Stimulated activated CD8-positive, alpha-beta memory T cell treated with anti-CD3 and anti-CD28 coated beads, Interleukin-15, amount 100 ng/mL, for 4 hours (primary cell): ENCODE data around the gene MICAL3.
"Not testable (repeated sequence)": the region's sequence is repeated elsewhere in the genome, so short reads cannot be mapped to it uniquely, and the experiment has no call there.

Experiments used
- DNase-seq, 2 donors: peaks; one replicate each; pipeline ENCODE4 v3.0.0-alpha.2; 2020; ENCODE audit warnings: low read depth in 2 of 2

MICAL3 gene

DNA sequence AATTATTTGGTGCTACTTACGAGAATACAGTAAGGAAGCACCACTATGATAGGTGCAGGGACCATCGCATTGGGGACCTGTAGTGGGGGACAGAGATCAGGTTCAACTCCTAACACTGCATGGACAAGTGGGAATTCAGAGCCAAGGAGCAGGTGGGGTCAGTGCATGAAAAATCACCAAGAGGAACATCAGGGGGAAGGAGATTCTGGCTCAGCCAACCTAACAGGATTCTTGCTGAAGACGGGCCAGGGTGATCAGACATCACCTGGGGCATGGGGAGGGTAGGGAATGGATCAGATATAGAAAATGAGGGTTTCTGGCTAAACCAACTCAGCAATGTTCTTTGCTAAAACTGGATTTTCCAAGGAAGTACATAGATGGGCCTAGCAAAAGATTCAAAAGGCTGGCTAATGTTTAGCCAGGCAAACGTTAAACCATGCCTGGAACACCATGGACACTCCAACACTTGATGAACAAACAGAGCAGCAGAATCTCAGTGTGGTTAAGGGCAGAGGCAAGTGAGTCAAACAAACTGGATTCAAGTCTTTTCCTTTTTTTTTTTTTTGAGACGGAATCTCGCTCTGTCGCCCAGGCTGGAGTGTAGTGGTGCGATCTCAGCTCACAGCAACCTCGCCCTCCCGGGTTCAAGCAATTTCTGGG lies 70.0 kb downstream of the MICAL3 start:
- DNase-seq, result no peak

DNA sequence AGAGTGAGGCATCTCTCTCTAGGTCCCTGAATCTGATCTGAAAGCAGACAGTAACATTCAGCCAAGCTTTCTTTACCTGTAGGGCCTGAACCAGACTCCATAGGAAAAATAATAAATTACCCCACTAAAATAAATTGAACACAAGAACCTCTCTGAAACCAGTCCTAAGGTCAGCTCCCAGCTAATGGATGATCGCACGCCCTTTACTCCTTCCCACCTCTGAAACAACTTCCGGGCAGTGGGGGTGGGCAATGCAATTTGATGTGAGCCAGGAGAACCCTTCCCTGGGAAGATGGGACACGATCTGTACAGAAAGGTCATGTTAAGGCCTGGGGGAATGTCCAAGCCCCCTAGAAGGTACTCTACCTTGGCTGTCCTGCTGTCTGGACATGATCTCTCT lies 71.2 kb downstream of the MICAL3 start:
- no peak for DNase-seq

DNA sequence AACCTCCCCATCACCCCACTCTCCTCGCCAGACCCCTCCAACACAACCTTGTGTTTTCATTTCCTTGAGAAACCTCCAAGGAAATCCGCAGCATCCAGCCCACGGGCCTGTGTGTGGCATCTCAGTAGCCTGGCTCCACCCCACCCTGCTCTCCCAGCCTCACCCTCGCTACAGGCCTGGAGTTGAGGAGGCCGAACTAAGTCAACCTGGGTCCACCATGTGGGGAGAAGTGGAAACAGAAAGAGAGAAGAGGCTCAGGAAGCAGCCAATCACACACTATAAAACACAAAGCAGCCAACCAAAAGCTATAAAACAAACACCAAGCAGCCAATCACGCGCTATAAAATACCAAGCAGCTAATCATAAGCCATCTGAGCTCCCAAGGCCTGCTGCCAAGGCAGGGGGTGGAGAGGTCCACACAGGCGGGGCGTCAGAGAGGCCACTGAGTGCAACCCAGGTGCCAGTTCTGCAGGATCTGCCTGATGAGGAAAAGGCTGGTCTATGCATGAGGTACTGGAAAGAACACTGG lies 72.0 kb downstream of the MICAL3 start:
- DNase-seq, result no peak

DNA sequence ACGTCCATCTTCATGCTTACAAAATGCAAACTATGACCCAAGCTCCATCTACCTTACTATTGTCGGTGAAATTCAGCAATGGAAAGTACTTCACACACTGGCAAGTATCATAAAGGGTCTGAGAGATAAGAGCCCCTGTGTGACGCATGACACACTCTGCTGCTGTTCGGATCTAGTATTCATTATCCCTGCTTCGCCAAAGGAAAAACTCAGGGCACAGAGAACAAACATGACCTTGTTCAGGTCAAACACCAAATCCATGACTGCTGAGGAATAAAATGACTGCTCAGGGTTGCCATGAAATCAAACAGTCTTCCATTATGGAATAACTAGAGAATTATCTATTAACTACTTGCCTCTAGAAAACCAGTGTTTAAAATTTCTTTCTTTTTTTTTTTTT lies 73.0 kb downstream of the MICAL3 start:
- no peak for DNase-seq

DNA sequence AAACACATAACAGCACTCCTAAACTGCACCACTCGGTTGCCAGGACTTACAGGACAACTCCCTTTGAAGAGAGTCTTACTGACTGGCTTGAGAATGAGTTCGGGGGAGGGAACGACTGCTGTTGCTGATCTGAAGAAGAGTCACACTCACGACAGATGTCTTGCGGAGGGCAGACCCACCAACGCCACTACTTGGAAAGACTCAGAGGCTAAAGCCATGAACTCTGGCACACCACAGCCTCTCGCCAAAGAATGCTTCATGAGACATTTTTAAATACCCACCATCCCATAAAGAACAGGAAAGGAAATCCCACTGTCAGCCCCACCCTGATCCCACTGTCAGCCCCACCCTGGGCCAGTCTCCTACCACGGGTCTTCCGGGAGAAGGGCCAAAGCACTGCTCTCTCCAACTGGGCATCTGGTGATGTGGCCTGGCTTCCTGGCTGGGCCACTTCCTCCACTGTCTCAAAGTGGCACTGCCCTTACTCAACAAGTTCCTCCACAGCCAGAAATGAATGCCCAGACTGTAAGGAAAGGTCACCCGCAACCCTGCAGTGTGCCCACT lies 73.6 kb downstream of the MICAL3 start:
- no peak for DNase-seq

DNA sequence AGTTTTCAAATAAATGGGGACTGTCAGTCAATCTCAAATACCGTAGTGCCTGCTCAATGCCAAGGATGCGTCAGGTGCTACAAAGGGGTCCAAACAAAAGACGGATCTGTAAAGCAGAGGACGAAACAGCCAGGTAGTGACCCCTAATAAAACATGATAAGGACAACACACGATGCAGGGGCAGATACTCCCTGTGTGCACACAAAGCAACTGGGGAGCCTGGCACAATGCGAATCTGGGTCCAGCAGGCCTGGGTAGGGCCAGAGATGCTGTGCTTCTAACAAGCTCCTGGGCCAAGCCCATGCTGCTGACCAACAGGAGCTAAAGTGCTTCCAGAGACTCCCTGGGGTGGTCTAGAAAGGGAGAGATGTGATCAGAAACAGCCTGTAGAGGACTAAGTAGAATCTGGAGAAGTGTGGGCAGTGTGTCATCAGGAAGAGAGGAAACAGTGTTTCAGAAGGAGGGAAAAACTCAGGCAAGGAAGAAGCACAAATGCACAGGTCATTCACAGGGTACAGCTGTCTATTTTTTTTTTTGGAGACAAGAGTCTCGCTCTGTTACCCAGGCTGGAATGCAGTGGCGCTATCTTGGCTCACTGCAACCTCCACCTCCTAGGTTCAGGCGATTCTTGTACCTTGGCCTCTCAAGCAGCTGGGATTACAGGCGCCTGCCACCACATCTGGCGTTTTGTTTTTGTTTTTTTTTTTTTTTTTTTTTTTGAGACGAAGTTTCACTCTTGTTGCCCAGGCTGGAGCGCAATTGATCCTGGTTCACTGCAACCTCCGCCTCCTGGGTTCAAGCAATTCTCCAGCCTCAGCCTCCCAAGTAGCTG lies 74.5 kb downstream of the MICAL3 start:
- no peak for DNase-seq

DNA sequence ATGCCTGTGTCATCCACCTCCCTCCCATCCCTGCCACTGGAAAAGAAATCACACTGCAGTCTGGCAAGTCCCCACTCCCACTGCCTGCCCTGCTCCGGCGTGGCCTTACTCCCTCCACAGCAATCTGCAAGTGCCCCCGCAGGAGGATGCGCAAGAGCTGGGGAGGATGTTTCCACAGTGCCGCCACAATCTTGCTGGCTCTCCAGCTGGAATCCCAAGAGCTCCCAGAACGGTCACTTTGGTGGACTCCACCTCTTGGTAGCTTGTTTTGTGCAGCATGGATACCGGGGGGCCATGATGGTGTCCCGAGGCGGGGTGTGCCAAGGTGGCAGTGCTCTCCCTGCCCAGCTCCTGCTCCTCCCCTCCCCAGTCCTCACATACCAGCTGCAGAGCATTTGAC lies 76.3 kb downstream of the MICAL3 start:
- no peak for DNase-seq

DNA sequence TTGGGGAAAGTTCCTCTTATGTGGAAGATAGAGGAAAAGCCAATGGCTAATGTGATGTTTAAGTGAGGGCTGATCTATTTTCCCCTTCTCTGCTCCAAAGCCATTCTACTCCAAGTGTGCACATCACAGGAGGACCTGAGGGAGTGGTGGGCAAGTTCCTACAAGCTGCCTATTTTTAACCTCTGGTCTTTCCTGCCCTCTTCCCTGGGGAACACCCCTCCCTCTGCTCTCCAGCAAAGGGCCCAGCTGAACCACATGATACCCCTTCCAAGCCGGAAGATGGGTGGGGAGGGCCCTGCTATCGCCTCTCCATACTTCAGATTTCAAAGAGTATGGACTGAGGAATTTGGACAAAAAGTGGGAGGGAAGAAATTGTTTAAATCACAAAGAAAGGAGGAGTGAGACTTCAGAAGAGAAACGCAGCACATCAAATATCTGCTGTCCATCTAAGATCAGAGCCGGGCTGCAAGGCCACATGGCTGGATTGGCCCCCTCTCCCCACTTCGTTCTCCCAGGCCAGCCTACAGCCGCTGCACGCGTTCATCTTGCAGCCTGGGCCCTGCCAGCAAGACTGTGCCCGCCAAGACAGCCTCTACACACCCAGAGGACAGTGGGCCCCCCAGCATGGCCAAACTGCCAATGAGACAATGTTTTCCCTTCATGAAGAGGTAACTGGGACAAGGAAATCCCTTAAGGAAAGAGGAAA lies 77.5 kb downstream of the MICAL3 start:
- DNase-seq, result no peak

DNA sequence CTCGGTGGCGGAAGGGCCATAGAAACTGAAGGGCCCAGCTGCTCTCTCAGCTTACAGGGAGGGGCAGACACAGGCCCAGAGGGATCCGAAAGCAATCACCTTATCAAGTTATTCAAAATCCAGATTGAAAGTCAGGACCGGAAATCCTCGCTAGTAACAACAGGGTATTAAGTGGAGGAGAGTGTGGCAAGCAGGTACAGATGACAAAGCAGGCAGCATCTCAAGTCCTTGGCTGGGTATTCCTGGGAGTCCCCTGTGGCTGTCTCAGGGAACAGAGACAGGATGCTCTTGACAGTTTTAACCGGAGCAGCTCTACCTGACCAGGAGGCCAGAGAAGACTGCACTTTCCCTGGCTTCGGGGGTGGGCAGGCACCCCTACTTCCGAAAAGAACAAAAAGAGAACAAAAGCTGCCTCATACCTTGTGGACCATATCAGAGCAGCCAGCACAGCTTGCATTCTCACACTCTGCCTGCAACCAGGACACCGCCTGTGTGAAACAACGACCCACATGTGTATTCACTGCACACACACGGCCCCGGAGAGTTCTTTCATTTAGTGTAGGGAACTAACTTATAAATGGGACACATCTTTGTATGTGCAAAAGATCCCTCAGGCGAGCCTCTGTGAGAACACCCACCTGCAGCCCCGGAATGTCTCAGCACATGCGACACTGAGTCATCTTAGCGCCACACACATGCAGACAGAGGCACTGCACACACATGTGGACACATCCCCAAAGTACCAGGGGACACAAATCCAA lies 78.3 kb downstream of the MICAL3 start:
- DNase-seq, result no peak

DNA sequence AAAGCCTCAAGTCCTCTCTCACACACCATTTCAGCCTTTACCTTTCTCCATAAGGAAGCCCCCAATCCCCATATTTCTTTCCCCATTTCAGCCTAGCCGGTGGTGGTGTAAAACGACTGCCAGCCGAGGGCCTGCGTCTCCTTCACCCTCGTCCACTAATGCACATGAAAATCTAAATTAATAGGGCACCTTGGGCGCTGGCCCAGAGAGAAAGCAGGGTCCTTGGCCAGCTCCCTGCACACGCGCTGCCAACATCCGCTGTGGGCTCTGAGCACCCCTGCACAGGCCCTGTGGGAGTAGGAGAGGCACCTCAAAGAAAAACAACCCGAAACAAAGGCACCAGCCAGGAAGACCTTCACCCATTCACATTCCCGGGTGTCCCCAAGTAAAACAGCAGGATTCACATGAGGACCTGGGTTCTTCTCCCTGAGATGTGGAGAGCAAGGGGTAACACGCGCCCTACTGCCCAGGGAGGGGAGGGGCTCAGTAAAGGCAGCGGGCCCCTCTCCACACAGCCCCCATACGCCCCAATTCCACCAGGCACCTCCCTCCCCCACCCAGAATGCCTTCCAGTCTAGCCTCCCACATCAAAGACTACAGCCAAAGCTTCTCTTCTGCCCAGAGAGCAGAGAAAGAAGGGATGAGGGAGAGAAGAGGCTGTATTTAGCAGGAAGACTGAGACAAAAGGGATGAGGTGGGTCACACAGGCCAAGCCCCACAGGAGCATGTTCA lies 79.0 kb downstream of the MICAL3 start:
- no peak for DNase-seq

DNA sequence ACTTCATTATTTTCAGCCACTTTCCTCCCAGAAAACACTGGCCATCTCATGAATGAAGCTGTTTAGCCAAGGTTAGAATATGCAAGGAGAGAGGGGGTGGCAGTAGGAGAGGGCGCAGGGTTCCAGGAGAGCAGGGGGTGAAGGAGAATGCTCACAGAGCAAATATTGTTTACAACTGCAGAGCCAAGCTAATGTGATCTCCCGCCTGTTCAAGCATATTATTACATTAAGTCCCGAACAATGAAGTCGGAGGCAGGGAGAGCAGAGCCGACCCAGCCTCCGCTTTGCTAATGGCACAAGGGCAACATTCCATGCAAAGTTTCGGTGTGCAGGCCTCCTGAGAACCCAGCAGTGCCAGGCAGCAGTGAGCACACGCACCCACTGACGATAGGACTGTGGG lies 80.1 kb downstream of the MICAL3 start:
- DNase-seq, result no peak

DNA sequence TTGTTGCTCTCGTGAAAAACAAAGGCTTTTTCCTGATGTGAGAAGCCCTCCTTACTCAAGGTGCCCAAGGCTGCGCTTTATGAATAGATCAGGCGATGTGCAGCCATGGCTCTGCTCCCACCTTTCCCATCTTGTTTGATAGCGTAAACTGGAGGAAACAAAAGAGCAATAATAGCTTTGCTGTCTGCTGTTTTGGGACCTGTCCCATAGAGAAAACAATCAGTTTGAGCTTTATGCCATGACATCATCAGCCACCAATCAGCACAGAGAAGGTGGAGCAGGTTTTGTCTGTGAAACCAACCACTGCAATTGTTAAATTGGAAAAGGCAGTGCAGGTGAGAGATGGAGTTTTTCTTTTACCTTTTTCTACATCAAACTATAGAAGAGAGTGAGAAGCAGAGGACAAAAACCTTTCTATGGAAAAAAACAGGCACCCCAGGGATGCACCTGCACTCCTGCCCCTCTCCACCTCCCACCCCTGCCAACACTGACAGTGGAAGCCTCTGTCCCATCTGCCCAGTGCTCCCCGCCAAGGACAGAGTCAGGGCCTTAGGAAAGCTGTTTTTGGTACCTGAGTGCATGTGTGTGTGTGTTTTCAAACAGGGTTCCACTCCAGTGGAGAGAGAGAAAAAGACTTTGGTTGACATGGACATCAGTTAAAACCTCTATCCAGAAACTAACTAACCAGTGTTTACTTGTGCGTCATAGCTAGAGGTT lies 80.7 kb downstream of the MICAL3 start:
- DNase-seq, result no peak

DNA sequence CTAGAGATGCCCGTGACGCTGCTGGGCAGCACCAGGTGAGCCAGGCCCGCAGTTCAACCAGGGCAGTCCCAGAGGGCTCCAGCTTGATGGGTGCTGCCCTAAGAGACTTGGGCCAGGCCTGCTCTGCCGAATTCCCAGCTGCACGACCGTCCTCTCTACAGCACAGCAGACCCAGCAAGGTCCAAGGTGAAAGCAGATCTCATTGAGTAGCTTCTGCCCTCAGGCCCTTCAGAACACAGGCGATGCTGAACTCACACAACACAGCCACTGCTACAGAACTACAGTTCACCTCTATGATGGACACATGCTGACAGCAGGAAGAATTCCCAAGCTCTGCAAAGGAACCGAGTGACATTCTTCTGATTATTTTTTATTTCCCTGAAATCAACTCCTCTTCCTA lies 81.6 kb downstream of the MICAL3 start:
- no peak for DNase-seq

DNA sequence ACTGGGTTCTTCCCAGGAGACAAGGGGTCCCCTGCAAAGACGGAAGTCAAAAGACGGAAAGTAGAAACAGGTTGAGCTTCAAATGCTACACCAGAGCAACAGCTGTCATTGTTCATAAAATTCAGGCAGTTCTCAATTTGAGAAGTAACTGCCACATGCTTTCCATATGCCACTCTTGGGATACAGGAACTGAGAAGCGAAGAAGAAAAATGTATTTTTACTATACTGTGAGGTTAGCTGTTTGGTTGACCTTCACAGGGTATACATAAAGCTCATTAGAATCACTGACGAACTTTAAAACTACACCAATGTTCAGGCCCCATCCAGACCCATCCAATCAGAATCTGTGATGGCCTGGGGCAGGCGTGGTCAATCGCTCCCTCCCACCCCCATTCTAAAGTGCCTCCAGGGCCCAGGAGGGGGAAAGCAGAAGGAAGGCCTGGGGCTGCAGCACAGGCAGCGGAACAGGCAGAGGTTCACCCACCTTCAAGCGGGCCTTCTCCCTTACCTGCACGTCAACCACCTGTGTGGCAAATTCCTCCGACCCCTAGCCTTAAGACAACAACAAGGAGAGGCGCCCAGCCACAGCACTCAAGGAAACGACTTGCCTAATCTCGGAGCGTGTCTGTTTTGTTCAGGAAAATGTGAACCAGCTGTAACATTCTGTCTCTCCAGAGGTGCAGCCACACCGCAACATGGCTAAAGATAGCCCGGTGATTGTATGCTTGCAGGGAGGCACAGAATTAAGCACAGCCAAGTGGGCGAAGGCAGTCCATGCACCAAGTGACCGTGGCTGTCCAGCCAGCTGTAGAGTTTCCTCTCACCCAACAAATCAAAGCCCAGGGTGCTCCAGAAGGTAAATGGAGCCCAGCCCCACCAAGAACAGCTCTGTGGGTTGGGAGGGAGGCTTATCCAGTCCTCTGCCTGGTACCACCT lies 82.6 kb downstream of the MICAL3 start:
- DNase-seq, result no peak

DNA sequence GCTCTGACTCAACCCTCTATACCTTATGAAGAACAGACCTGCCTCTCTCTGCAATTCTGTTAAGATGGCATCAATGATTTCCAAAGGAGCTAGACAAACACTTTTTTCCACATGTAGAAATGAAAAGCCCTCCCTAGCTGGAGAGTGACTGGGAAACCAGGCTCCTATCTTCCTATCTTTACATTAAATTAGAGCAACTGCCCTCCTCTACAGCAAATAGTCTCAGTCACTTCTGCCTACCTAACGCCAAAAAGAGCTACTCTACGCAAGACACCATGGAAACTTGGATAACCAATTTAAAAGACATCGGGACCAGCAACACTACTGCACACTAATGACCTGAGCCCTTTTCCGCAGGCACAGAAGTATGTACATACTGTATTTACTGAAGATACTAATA lies 84.8 kb downstream of the MICAL3 start:
- no peak for DNase-seq

DNA sequence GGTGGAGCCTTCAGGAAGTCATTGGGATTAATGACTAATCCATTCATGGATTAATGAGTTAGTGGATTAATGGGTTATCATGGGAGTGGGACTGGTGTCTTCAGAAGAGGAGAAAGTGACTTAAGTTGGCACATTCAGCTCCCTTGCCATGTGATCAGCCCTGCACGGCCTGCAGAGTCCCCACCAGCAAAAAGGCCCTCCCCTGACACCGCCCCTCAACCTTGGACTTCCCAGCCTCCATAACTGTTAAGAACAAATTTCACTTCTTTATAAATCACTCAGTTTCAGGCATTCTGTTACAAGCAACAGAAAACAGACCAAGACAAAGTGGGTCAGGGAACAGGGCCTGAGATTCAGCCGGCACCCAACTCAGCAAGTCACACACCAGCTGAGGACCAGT lies 85.3 kb downstream of the MICAL3 start:
- DNase-seq, result no peak

DNA sequence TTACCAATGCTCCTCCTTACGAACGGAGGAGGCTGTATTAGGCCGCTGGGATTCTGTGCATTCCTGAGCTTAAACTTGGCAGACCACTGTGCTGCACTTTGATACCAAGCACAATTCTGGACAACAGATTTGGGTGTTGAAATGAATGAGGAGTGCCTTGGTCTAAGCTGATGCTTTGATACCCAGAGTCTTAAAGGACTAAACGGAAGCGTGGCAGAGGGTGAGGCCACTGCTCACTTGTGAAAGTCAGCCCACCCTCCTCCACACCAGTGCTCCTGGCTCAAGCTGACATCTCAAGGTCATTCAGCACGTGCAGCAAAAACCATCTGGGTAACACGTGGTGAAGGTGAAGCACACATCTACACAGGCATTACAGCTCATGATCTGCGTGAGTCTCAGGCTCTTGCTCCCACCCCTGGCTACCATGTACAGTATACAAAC lies 85.9 kb downstream of the MICAL3 start:
- no peak for DNase-seq

DNA sequence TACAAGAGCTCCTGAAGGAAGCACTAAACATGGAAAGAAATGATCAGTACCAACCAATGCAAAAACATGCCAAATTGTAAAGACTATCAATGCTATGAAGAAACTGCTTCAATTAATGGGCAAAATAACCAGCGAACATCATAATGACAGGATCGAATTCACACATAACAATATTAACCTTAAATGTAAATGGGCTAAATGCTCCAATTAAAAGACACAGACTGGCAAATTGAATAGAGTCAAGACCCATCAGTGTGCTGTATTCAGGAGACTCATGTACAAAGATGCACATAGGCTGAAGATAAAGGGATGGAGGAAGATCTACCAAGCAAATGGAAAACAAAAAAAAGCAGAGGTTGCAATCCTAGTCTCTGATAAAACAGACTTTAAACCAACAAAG lies 91.9 kb downstream of the MICAL3 start:
- DNase-seq, result not testable (repeated sequence)

DNA sequence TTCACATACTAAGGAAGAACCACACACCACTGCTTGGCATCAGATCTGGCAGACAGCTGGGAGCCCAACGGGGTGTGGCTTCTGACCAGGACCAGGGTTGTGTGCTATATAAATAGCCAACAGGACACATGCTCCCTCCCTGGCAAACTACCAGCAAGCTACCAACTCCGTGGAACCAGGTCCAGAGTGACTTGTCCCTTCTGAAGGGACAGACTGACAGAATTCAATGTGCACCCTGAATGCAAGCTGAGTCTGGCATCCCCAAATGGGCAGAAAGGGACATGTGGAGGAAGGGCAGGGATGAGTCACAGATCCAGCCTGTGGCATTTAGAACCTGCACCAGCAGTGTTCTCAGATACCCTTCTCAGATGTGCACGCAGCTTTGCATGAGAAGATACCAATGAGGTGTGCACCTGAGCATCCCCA lies 92.9 kb downstream of the MICAL3 start:
- DNase-seq, result no peak
